ENCODE data around the gene ACSF2.
"Not testable (repeated sequence)": the region's sequence is repeated elsewhere in the genome, so short reads cannot be mapped to it uniquely, and the experiment has no call there.

The ACSF2 gene

GRCh38 chr17:50423553-50424159 is 2.4 kb upstream of the ACSF2 start:
- H3K4me3 Mint-ChIP-seq = peak overlapping the region; percentile 14
- peaks cover 32% of the 10 kb centered on the region for H3K4me1 Mint-ChIP-seq
- H3K27me3 Mint-ChIP-seq = no peaks in the 10 kb centered on the region
- H3K36me3 Mint-ChIP-seq = peaks cover 4% of the 10 kb centered on the region
- peaks cover 6% of the 10 kb centered on the region for H3K9me3 Mint-ChIP-seq
- no peak overlapping the region for H3K27ac Mint-ChIP-seq
- no peak for DNase-seq (ENCODE audit: low spot score in 2 of 2)
- ATAC-seq (ENCODE audit: low read depth) = no peak

DNA sequence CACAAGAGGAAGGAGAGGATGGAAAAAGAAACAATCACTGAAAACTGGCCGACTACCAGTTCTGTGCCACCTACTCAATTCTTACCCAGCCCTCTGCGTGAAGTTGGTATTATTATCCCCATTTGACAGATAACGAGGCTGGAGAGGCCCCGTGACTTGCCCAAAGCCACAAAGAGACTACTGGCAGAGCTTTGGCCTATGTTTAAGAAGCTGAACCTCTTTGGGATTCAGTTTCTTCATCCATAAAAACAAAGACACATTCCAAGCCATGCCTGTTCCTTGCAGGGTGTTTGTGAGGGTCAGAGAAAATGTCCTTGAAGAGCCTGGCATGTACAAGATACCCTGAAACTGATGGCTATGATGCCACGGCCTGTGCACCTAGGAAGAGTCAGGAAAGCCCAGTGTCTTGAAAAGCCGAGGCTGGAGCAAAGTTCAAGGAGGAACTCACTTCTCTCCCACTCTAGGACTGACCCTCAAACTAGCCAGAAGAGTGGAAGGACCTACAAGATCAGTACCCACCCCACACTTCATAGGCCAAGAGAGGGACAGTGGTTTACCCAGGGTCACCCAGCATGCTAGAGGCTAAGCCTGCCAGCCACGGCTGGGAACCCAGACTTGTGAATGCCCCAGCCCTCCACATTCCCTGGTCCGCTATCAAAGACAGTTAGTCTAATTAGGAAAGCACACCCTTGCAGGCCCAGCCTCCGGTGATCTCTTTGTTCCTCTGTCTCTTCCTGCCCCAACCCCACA is 1.6 kb upstream of the ACSF2 start:
- no peaks in the 10 kb centered on the region for H3K27me3 Mint-ChIP-seq
- no peak for ATAC-seq (ENCODE audit: low read depth)
- peaks cover 30% of the 10 kb centered on the region for H3K4me1 Mint-ChIP-seq
- H3K36me3 Mint-ChIP-seq = no peaks in the 10 kb centered on the region
- no peaks in the 10 kb centered on the region for H3K9me3 Mint-ChIP-seq
- H3K4me3 Mint-ChIP-seq = no peak overlapping the region
- peak overlapping the region; percentile 74 for H3K27ac Mint-ChIP-seq
- DNase-seq (ENCODE audit: low spot score in 2 of 2) = no peak

DNA sequence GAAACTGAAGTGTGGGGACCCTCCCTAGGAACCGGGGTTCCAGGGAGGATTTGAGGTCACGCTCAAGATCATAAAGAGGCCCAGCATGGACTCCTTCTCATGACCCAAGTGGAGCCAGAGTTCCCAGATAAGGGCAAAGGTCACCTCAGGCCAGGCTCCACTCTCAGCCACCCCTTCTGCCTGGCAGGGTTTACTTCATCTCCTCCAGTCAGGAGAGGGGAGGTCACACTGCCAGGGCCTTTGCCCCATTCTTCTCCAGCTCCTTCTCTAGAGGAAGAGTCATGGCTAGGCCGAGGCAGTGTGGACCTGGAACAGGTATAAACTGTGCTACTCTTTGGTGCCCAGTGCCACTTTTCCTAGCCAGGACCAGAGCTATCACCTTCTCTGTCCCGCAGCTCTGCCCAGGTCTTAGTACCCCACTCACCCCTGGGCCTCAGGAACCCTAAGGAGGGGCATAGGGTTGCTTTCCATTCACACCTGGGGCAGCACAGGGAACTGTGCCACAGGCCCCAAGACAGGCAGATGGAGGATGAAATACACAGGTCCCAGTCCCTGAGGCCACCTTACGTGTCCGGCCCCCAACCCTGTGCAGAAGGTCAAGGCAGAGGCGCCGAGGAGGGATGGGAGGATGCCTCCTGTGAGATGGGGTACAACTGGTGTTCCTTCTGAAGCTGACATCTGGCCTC is 879 bp upstream of the ACSF2 start:
- Mint-ChIP-seq H3K27ac (peak overlapping the region; percentile 74), H3K9me3 (no peaks in the 10 kb centered on the region), H3K4me1 (peaks cover 32% of the 10 kb centered on the region), H3K36me3 (no peaks in the 10 kb centered on the region), H3K4me3 (peak overlapping the region; percentile 91), H3K27me3 (no peaks in the 10 kb centered on the region)
- ATAC-seq (ENCODE audit: low read depth) (no peak), DNase-seq (ENCODE audit: low spot score in 2 of 2) (no peak)

DNA sequence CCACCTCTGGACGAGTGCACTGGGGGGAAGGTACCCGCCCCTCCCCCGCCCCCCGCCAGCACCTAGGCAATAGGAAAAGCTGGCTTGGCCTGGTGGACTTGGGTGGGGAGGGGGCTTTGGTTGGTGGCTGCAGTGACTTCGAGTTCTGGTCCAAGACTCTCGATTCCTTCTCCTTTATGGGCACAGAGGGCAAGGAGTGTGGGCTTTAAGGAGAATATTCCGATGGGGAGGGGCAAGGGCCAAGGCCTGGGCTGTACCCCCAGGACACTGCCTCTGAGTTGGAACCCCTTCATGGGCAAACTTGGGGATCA is 409 bp downstream of the ACSF2 start:
- Mint-ChIP-seq H3K4me1 (peaks cover 28% of the 10 kb centered on the region), H3K36me3 (no peaks in the 10 kb centered on the region), H3K27me3 (no peaks in the 10 kb centered on the region), H3K4me3 (peak overlapping the region; percentile 90), H3K9me3 (no peaks in the 10 kb centered on the region), H3K27ac (peak overlapping the region; percentile 74)
- DNase-seq (ENCODE audit: low spot score in 2 of 2) = no peak
- no peak for ATAC-seq (ENCODE audit: low read depth)

GRCh38 chr17:50426814-50427787 is 1.1 kb downstream of the ACSF2 start:
- H3K36me3 Mint-ChIP-seq = peaks cover 1% of the 10 kb centered on the region
- no peaks in the 10 kb centered on the region for H3K9me3 Mint-ChIP-seq
- DNase-seq (ENCODE audit: low spot score in 2 of 2) (peak in 1 of 2 donors; percentile 18), ATAC-seq (ENCODE audit: low read depth) (peak; percentile 29)
- H3K27ac Mint-ChIP-seq = peak overlapping the region; percentile 74
- H3K4me1 Mint-ChIP-seq = peaks cover 26% of the 10 kb centered on the region
- peak overlapping the region; percentile 90 for H3K4me3 Mint-ChIP-seq
- H3K27me3 Mint-ChIP-seq = no peaks in the 10 kb centered on the region

DNA sequence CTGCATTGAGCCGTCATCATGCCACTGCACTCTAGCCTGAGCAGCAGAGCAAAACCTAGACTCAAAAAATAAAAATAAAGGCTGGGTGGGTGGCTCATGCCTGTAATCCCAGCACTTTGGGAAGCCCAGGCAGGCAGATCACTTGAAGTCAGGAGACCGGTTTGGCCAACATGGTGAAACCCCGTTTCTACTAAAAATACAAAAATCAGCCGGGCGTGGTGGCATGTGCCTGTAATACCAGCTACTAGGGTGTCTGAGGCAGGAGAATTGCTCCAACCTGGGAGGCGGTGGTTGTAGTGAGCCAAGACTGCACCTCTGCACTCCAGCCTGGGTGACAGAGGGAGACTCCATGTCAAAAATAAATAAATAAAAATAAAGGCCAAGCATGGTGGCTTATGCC is 2.1 kb downstream of the ACSF2 start:
- H3K27ac Mint-ChIP-seq; H3K4me3 Mint-ChIP-seq; H3K9me3 Mint-ChIP-seq; ATAC-seq (ENCODE audit: low read depth); DNase-seq (ENCODE audit: low spot score in 2 of 2); H3K36me3 Mint-ChIP-seq; H3K27me3 Mint-ChIP-seq: not testable (repeated sequence)
- H3K4me1 Mint-ChIP-seq = peaks cover 29% of the 10 kb centered on the region

DNA sequence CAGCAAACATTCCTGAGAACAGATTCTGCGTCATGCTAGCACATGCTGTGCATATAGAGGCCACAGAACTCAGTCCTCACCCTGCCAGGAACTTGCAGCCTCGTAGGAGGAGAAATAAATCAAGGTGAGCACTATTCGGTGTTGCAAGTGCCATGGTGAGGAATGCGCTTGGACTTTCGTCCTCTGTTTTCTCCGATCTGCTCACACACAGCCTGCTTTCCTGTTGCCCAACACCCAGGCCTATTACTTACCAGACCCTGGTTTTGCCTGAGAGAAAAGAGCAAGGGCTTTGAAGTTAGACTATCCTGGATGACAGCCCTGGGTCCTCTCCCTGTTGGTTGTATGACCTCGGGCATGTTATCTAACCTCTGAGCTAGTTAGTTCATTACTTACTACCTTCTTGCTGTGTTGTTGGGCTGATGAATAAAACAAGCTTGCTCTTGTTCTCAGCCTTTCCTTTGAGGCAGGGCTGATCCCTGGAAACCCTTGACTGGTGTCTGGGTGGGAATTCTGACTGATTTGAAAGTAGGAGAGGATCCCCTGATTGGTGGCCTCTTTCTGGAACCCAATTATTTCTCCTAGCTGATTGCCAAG is 2.9 kb downstream of the ACSF2 start:
- Mint-ChIP-seq H3K36me3 (peaks cover 5% of the 10 kb centered on the region), H3K9me3 (no peaks in the 10 kb centered on the region), H3K4me3 (no peak overlapping the region), H3K4me1 (peaks cover 29% of the 10 kb centered on the region), H3K27me3 (no peaks in the 10 kb centered on the region), H3K27ac (no peak overlapping the region)
- DNase-seq (ENCODE audit: low spot score in 2 of 2) (no peak), ATAC-seq (ENCODE audit: low read depth) (no peak)

GRCh38 chr17:50429793-50430192 is 3.8 kb downstream of the ACSF2 start:
- Mint-ChIP-seq H3K4me3 (no peak overlapping the region), H3K36me3 (peaks cover 5% of the 10 kb centered on the region), H3K4me1 (peaks cover 27% of the 10 kb centered on the region), H3K9me3 (no peaks in the 10 kb centered on the region), H3K27me3 (no peaks in the 10 kb centered on the region), H3K27ac (no peak overlapping the region)
- DNase-seq (ENCODE audit: low spot score in 2 of 2) (no peak), ATAC-seq (ENCODE audit: low read depth) (no peak)

DNA sequence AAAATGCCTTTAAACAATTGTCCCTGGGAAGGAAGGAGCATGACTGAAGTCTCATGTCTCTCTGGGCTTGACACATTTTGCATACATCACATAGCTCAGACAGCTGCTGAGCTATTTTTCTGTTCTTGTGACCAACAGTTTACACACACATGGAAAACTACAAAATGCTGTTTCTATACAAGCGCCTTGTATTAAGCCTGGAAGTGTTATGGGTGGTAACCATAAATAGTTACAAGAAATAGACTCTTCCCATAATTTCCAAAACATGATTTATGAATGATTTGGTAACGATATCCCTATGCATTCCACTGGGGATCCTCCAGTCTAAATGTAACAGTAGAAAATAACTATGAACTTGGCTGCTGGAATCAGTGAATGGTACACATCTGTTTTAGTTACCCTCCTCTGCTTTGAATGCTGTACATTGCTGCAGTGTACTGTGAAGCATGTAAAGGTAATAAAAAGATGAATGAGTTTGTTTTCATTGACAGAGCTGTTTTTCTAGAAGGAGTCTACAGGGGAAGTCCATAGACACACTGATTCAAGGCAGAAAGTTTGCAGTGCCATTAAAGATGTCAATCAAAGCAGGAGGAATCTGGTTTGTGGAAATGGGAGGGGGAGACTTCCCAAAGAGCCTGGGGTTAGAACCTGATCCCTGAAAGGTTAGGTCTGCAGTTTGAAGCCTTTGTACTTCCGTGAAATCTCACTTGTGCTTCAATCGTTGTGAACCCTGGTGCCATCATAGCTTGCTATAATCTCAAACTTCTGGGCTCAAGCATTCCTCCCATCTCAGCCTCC is 5.0 kb downstream of the ACSF2 start:
- no peaks in the 10 kb centered on the region for H3K9me3 Mint-ChIP-seq
- no peak overlapping the region for H3K4me3 Mint-ChIP-seq
- DNase-seq (ENCODE audit: low spot score in 2 of 2) (no peak), ATAC-seq (ENCODE audit: low read depth) (no peak)
- H3K27ac Mint-ChIP-seq = peak overlapping the region; percentile 60
- H3K27me3 Mint-ChIP-seq = no peaks in the 10 kb centered on the region
- H3K4me1 Mint-ChIP-seq = peaks cover 21% of the 10 kb centered on the region
- H3K36me3 Mint-ChIP-seq = peaks cover 5% of the 10 kb centered on the region

GRCh38 chr17:50432125-50432762 is 6.2 kb downstream of the ACSF2 start:
- Mint-ChIP-seq H3K27me3 (no peaks in the 10 kb centered on the region), H3K4me3 (no peak overlapping the region), H3K27ac (peak overlapping the region; percentile 20), H3K9me3 (no peaks in the 10 kb centered on the region), H3K36me3 (peaks cover 9% of the 10 kb centered on the region), H3K4me1 (peaks cover 17% of the 10 kb centered on the region)
- DNase-seq (ENCODE audit: low spot score in 2 of 2) (no peak), ATAC-seq (ENCODE audit: low read depth) (no peak)

DNA sequence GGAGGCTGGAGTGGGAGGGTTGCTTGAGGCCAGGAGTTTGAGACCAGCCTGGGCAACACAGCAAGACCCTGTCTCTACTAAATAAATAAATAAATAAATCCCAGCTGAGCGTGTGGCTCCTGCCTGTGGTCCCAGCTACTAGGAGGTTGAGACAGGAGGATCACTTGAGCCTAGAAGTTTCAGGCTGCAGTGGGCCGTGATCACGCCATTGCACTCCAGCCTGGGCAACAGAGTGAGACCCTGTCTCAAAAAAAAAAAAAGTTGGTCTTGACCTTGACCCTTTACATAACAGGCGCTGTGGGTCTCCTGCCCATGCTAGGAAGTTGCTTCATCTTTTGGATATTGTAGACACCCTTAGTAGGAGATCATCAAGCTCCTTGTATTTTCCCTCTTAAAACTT is 11.4 kb downstream of the ACSF2 start:
- H3K4me1 Mint-ChIP-seq = peaks cover 10% of the 10 kb centered on the region
- no peak overlapping the region for H3K27ac Mint-ChIP-seq
- ATAC-seq (ENCODE audit: low read depth) (no peak), DNase-seq (ENCODE audit: low spot score in 2 of 2) (no peak)
- H3K36me3 Mint-ChIP-seq = peaks cover 15% of the 10 kb centered on the region
- no peaks in the 10 kb centered on the region for H3K9me3 Mint-ChIP-seq
- no peaks in the 10 kb centered on the region for H3K27me3 Mint-ChIP-seq
- no peak overlapping the region for H3K4me3 Mint-ChIP-seq

DNA sequence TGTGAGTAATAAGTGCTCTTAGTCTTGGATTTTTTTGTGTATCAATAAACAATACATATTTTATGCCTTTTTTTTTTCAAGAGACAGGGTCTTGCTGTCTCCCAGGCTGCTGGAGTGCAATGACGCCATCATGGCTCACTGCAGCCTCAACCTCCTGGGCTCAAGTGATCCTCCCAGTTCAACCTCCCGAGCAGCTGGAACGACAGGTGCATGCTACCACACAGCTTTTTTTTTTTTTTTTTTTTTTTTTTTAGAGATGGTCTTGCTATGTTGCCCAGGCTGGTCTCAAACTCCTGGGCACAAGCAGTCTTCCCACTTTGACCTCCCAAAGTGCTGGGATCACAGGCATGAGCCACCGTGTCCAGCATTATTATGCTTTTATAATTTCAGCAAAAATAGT is 13.0 kb downstream of the ACSF2 start:
- Mint-ChIP-seq H3K36me3 (peaks cover 11% of the 10 kb centered on the region), H3K4me3 (no peak overlapping the region), H3K27ac (no peak overlapping the region), H3K9me3 (no peaks in the 10 kb centered on the region), H3K27me3 (no peaks in the 10 kb centered on the region), H3K4me1 (peaks cover 10% of the 10 kb centered on the region)
- no peak for DNase-seq (ENCODE audit: low spot score in 2 of 2)
- no peak for ATAC-seq (ENCODE audit: low read depth)
